Renal pelvis (tissue), 12 donors: ENCODE measurements around the gene POTEM. TPM values are rescaled to one million over a fixed set of nuclear protein-coding genes. Genes with fewer than 3 reads are reported as not detected.
"Not testable (repeated sequence)": the region's sequence is repeated elsewhere in the genome, so short reads cannot be mapped to it uniquely, and the experiment has no call there.

ENCODE experiments used
- DNase-seq: peaks from one replicate; pipeline ENCODE4 v3.0.0-alpha.2; 2013
- long read RNA-seq, 16 experiments: transcript quantifications; one replicate each; lab custom pipeline, GENCODE V29; 2026
- polyA plus RNA-seq, 3 donors: library from polyadenylated mRNA; unstranded; fragments of 120-200 nt; gene quantifications; one replicate each; pipeline ENCODE4 v1.2.1, GENCODE V29; 2013; ENCODE audit not compliant: insufficient read length in 3 of 3

The POTEM gene
- not detected for polyA plus RNA-seq
- long read RNA-seq, donor 1: 0 reads
- long read RNA-seq, donor 2: 0 reads
- long read RNA-seq, donor 3: 0 reads
- long read RNA-seq, donor 4: 0 reads
- long read RNA-seq, donor 5: 0 reads
- long read RNA-seq, donor 6: 0 reads
- long read RNA-seq, donor 7: 0 reads
- long read RNA-seq, donor 8: 0 reads
- long read RNA-seq, donor 9, partial matches to known transcripts: 5 of 5 reads
- long read RNA-seq, donor 9, other reads (novel, unspliced or antisense): 0 of 5 reads
- long read RNA-seq, donor 10: 0 reads
- long read RNA-seq, donor 11: 0 reads
- long read RNA-seq, donor 12: 0 reads
- long read RNA-seq, donor 13: 0 reads
- long read RNA-seq, donor 14: 0 reads
- long read RNA-seq, donor 15: 0 reads
- long read RNA-seq, donor 16: 0 reads

GRCh38 chr14:18967134-18967533, at the start of gene POTEM:
Gene POTEM, plus strand, starts transcription at chr14:18967434. Its CDS starts 52 bp downstream, at chr14:18967486.
- not testable (repeated sequence) for DNase-seq

GRCh38 chr14:18918345-18918744, 48.9 kb upstream of the POTEM start:
- DNase-seq: not testable (repeated sequence)

- not testable (repeated sequence) for DNase-seq
Measured at GRCh38 chr14:18920052-18920451, 47.2 kb upstream of the POTEM start.

- DNase-seq: not testable (repeated sequence)
Measured at GRCh38 chr14:18921055-18921701, 46.1 kb upstream of the POTEM start.

- DNase-seq: not testable (repeated sequence)
Measured at GRCh38 chr14:18936848-18937247, 30.4 kb upstream of the POTEM start.

- DNase-seq: not testable (repeated sequence)
Measured at GRCh38 chr14:18938733-18939132, 28.5 kb upstream of the POTEM start.

- DNase-seq: not testable (repeated sequence)
Measured at GRCh38 chr14:18949939-18950338, 17.3 kb upstream of the POTEM start.

GRCh38 chr14:18953085-18953484, 14.1 kb upstream of the POTEM start:
- DNase-seq: not testable (repeated sequence)

- not testable (repeated sequence) for DNase-seq
Measured at GRCh38 chr14:18955816-18956215, 11.4 kb upstream of the POTEM start.

- not testable (repeated sequence) for DNase-seq
Measured at GRCh38 chr14:18961576-18961975, 5.7 kb upstream of the POTEM start.

GRCh38 chr14:18962143-18962542, 5.1 kb upstream of the POTEM start:
- DNase-seq: not testable (repeated sequence)

- DNase-seq: not testable (repeated sequence)
Measured at GRCh38 chr14:18963276-18963675, 4.0 kb upstream of the POTEM start.

- not testable (repeated sequence) for DNase-seq
Measured at GRCh38 chr14:18964878-18965277, 2.4 kb upstream of the POTEM start.

- DNase-seq: not testable (repeated sequence)
Measured at GRCh38 chr14:19002566-19002965, 35.3 kb downstream of the POTEM start.

GRCh38 chr14:19006490-19006889, 39.3 kb downstream of the POTEM start:
- not testable (repeated sequence) for DNase-seq

- not testable (repeated sequence) for DNase-seq
Measured at GRCh38 chr14:19007678-19008077, 40.4 kb downstream of the POTEM start.

GRCh38 chr14:19011029-19011428, 43.8 kb downstream of the POTEM start:
- DNase-seq: not testable (repeated sequence)

- DNase-seq: not testable (repeated sequence)
Measured at GRCh38 chr14:19011703-19012102, 44.5 kb downstream of the POTEM start.

GRCh38 chr14:19015185-19015584, 48.0 kb downstream of the POTEM start:
- not testable (repeated sequence) for DNase-seq

- not testable (repeated sequence) for DNase-seq
Measured at GRCh38 chr14:19025080-19025589, 57.9 kb downstream of the POTEM start.

- not testable (repeated sequence) for DNase-seq
Measured at GRCh38 chr14:19026649-19027351, 59.6 kb downstream of the POTEM start.

GRCh38 chr14:19027895-19028294, 60.7 kb downstream of the POTEM start:
- DNase-seq: not testable (repeated sequence)
